Central memory CD8-positive, alpha-beta T cell (primary cell): ENCODE results near the gene MYH6.

Source experiments
- ATAC-seq: fragments of 150-1000 bp; cut with Tn5 transposase; replicated peaks from 2 replicates; pipeline ENCODE4 v1.10.0; 2022; ENCODE audit warnings: mild to moderate bottlenecking, moderate FRiP score, moderate number of reproducible peaks; ENCODE audit not compliant: poor library complexity, severe bottlenecking; ENCODE audit errors: extremely low read depth
- DNase-seq, 2 donors: peaks; one replicate each; pipeline ENCODE4 v3.0.0; 2021; ENCODE audit warnings: low spot score in 2 of 2
- H3K27ac Mint-ChIP-seq: one replicate; pipeline ENCODE4 v1.8.0; 2022; ENCODE audit warnings: low read depth, mild to moderate bottlenecking, moderate library complexity, mixed read lengths
- H3K27me3 Mint-ChIP-seq: one replicate; pipeline ENCODE4 v1.8.0; 2022; ENCODE audit warnings: mixed read lengths
- H3K36me3 Mint-ChIP-seq: one replicate; pipeline ENCODE4 v1.8.0; 2022; ENCODE audit warnings: mild to moderate bottlenecking, moderate library complexity, mixed read lengths; ENCODE audit not compliant: insufficient read depth
- H3K4me1 Mint-ChIP-seq: one replicate; pipeline ENCODE4 v1.8.0; 2022; ENCODE audit warnings: mixed read lengths
- H3K4me3 Mint-ChIP-seq: one replicate; pipeline ENCODE4 v1.8.0; 2022; ENCODE audit warnings: mild to moderate bottlenecking, moderate library complexity, mixed read lengths
- H3K9me3 Mint-ChIP-seq: one replicate; pipeline ENCODE4 v1.8.0; 2022; ENCODE audit warnings: mixed read lengths

Gene MYH6

DNA sequence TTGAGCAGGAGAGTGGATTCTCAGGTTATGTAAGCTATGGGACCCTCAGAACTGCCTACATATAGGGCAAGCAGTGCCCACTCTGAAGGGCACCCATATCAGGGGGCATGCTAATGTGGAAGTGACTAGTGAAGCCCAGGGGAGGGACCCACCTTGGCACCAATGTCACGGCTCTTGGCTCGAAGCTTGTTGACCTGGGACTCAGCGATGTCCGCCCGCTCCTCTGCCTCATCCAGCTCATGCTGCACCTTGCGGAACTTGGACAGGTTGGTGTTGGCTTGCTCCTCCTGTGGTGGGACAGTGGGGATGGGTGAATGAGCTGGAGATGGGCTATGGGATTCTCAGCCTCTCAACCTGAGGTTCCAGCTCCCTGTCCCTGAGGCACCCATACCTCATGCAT is 25.8 kb downstream of the MYH6 start:
- H3K9me3 Mint-ChIP-seq, result no peaks in the 10 kb centered on the region
- H3K27me3 Mint-ChIP-seq, result peaks cover 61% of the 10 kb centered on the region

DNA sequence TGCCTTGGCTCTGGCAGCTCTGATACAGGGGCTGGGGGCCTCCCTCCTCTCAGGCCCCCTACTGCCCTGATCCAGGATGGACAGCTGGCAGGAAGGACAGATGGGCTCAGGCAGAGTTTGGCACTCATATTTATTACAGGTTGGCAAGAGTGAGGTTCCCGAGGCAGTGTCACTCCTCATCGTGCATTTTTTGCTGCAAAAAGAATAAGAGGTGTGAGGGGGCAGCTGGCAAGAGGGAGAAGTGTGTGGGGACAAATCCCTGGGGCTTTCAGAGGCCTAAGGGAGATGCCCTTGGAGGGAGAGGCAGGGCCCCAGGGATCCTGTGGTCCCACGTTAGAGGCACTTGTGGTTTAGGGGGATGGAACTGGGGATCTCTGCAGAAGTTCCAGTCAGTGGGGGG is 26.2 kb downstream of the MYH6 start:
- Mint-ChIP-seq H3K36me3 (peaks cover 3% of the 10 kb centered on the region), H3K27ac (no peak overlapping the region), H3K4me1 (no peaks in the 10 kb centered on the region), H3K9me3 (no peaks in the 10 kb centered on the region), H3K27me3 (peaks cover 63% of the 10 kb centered on the region), H3K4me3 (no peak overlapping the region)
- no peak for ATAC-seq
- DNase-seq, result no peak

More for the DNA sequence above, 25.8 kb downstream of the MYH6 start:
- Mint-ChIP-seq H3K4me1 (no peaks in the 10 kb centered on the region), H3K36me3 (peaks cover 3% of the 10 kb centered on the region), H3K27ac (no peak overlapping the region), H3K4me3 (no peak overlapping the region)
- ATAC-seq, result no peak
- no peak for DNase-seq

GRCh38 chr14:23380976-23381375 is 27.1 kb downstream of the MYH6 start:
- ATAC-seq (no peak), DNase-seq (no peak)
- Mint-ChIP-seq H3K4me3 (no peak overlapping the region), H3K4me1 (no peaks in the 10 kb centered on the region), H3K36me3 (peaks cover 3% of the 10 kb centered on the region), H3K27me3 (peaks cover 65% of the 10 kb centered on the region), H3K27ac (no peak overlapping the region), H3K9me3 (no peaks in the 10 kb centered on the region)

GRCh38 chr14:23380197-23380914 is 27.7 kb downstream of the MYH6 start:
- Mint-ChIP-seq H3K36me3 (peaks cover 3% of the 10 kb centered on the region), H3K27ac (no peak overlapping the region), H3K27me3 (peaks cover 65% of the 10 kb centered on the region), H3K4me1 (no peaks in the 10 kb centered on the region), H3K4me3 (no peak overlapping the region), H3K9me3 (no peaks in the 10 kb centered on the region)
- ATAC-seq (no peak), DNase-seq (no peak)

DNA sequence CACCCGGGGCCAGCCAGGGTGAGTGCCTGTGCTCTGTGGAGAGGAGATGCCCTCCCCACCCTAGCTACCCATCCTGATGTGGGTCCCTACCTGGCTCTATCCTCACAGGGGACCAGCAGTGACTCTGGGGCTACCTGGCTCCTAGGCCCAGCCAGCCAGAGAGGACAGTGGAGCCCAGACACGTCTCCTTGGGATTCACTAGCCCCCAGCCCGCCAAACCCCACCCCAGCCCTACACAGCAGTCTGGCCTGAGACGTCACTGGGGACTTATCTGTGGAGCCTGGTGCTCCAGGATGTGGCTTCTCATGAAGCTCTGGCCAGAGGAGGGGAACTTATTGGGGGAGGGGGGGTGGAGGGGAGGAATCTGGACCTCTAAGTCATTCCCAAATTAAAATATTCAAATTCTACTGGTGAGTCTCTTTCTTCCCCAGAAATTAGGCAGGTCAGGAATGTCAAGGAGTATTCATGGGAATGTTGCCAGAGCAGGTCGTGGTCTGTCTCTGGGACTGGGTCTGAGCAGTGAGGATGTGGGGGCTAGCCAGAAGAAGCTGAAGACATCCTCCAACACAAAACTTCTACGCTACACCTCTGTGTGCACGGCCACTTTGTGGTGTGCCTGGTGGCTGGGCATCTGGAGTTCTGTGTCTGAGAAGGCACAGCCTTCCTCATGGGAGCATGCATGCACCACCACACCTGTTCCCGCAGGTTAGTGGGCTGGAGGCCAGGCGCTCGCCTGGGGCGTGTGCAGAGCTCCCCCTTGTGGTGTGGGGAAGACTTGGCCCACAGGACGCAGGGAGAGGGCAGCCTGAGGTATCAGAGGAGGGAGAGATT is 28.5 kb downstream of the MYH6 start:
- Mint-ChIP-seq H3K27ac (no peak overlapping the region), H3K4me1 (no peaks in the 10 kb centered on the region), H3K4me3 (no peak overlapping the region), H3K36me3 (peaks cover 3% of the 10 kb centered on the region), H3K9me3 (no peaks in the 10 kb centered on the region), H3K27me3 (peaks cover 62% of the 10 kb centered on the region)
- DNase-seq, result peak; percentile 32 to 44
- ATAC-seq, result peak; percentile 62

GRCh38 chr14:23378612-23379220 is 29.4 kb downstream of the MYH6 start:
- Mint-ChIP-seq H3K27me3 (peaks cover 55% of the 10 kb centered on the region), H3K36me3 (peaks cover 3% of the 10 kb centered on the region), H3K9me3 (no peaks in the 10 kb centered on the region), H3K4me1 (no peaks in the 10 kb centered on the region), H3K27ac (no peak overlapping the region), H3K4me3 (no peak overlapping the region)
- DNase-seq (no peak), ATAC-seq (no peak)

DNA sequence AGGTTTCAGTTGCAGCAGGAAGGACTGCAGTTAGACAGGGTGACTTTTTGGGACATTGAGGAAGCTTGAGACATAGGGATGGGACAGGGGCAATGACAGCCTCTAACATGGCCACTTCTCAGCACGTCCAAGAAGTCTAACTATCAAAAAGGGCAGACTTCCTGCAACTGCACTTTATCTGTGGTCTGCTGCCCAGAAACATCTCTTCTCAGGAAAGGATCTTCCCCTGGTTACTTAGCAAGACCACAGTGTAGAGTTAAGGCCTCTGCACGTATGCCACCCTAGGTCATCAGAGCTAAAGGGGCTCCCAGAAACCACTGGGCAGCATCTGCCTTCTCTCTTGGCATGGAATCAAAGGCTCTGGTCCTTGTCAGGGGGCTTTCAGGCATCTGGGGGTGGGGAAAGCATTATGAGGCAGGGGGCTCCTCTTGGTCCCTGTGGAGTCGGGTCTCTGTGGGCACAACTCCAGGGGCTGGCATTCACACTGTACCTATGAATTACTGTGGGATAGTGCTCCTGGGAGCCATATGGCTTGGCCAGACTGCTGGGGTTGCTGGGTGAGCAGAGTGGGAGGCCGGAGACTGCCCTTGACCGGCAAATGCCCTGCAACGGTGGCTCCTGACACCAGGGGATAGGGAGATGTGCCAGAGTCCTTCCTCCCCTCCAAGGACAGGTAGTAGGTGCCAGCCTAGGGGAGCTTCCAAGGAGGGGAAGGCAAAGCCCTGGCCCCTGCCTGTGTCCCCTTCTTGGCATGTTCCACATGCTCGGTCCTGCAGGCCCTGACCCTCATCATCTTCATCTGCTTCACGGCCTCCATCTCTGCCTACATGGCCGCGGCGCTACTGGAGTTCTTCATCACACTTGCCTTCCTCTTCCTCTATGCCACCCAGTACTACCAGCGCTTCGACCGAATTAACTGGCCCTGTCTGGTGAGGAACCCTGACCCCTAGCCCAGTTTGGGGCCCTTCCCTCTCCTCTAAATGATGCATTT is 30.2 kb downstream of the MYH6 start:
- H3K4me1 Mint-ChIP-seq, result no peaks in the 10 kb centered on the region
- ATAC-seq, result no peak
- H3K27ac Mint-ChIP-seq, result no peak overlapping the region
- no peaks in the 10 kb centered on the region for H3K9me3 Mint-ChIP-seq
- no peak overlapping the region for H3K4me3 Mint-ChIP-seq
- H3K27me3 Mint-ChIP-seq, result peaks cover 53% of the 10 kb centered on the region
- H3K36me3 Mint-ChIP-seq, result peaks cover 4% of the 10 kb centered on the region
- no peak for DNase-seq

- DNase-seq (no peak), ATAC-seq (no peak)
- peaks cover 1% of the 10 kb centered on the region for H3K36me3 Mint-ChIP-seq
- no peaks in the 10 kb centered on the region for H3K4me1 Mint-ChIP-seq
- H3K27ac Mint-ChIP-seq, result no peak overlapping the region
- no peak overlapping the region for H3K4me3 Mint-ChIP-seq
- no peaks in the 10 kb centered on the region for H3K9me3 Mint-ChIP-seq
- H3K27me3 Mint-ChIP-seq, result peaks cover 46% of the 10 kb centered on the region
Measured at GRCh38 chr14:23377198-23377550, 30.9 kb downstream of the MYH6 start.

DNA sequence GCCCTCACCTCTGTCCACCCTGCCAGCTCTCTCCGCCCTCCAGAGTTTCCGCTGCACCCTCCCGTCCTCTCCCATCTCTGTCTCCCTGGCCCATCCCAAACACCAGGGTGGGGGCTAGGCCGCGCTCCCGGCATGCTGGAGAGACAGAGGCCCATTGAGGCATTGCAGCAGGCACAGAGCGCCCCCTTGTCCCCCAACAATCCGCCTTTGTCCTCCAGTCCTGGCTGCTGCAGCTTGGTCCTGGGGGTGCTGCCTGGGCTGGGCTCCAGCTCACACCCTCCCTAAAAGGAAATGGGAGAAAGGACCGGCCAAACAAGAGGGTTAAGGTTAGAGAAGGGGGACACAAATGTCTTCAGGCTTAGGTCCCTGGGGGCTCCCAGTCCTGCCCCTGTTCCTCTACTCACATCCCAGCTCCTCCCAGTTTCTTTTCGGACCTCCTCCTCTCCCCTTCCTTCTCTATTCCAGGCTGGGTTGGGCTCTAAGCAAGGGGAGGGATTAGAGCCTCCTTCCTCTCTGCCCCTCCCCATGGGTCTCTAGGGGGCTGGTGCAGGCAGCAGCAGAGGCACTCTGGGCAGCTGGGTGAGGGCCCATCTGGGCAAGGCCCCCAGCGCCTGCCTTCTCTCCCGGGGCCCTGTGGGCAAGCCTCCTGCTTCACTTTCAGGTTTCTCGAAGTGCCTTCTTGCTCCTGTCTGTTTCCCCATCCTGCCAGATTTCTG is 31.4 kb downstream of the MYH6 start, which contains the start of gene CMTM5:
TSS of gene CMTM5 (plus strand) at position 565 of the 716 bp plus-strand sequence. CDS start 206 bp downstream, outside the sequence.
- Mint-ChIP-seq H3K27me3 (peaks cover 44% of the 10 kb centered on the region), H3K9me3 (no peaks in the 10 kb centered on the region), H3K36me3 (peaks cover 1% of the 10 kb centered on the region), H3K27ac (no peak within 1 kb of the TSS), H3K4me1 (no peaks in the 10 kb centered on the region), H3K4me3 (no peak within 1 kb of the TSS)
- ATAC-seq, result no peak
- no peak for DNase-seq

- H3K4me3 Mint-ChIP-seq, result no peak overlapping the region
- H3K9me3 Mint-ChIP-seq, result no peaks in the 10 kb centered on the region
- H3K36me3 Mint-ChIP-seq, result peaks cover 1% of the 10 kb centered on the region
- no peaks in the 10 kb centered on the region for H3K4me1 Mint-ChIP-seq
- H3K27ac Mint-ChIP-seq, result no peak overlapping the region
- H3K27me3 Mint-ChIP-seq, result peaks cover 43% of the 10 kb centered on the region
- DNase-seq (no peak), ATAC-seq (no peak)
Measured at GRCh38 chr14:23375527-23376251, 32.4 kb downstream of the MYH6 start.

GRCh38 chr14:23373041-23373440 is 35.0 kb downstream of the MYH6 start:
- H3K9me3 Mint-ChIP-seq, result no peaks in the 10 kb centered on the region
- ATAC-seq, result no peak
- H3K4me3 Mint-ChIP-seq, result no peak overlapping the region
- H3K4me1 Mint-ChIP-seq, result no peaks in the 10 kb centered on the region
- no peak overlapping the region for H3K27ac Mint-ChIP-seq
- no peak for DNase-seq
- peaks cover 33% of the 10 kb centered on the region for H3K27me3 Mint-ChIP-seq
- H3K36me3 Mint-ChIP-seq, result peaks cover 1% of the 10 kb centered on the region
